MCF 10A (cell line): Measurements from ENCODE around the gene EIF2AK2. TPM values are rescaled to one million over a fixed set of nuclear protein-coding genes. Genes with fewer than 3 reads are reported as not detected.
"Not testable (repeated sequence)": the region's sequence is repeated elsewhere in the genome, so short reads cannot be mapped to it uniquely, and the experiment has no call there.

Source experiments
- Bru-seq: library from RNA; stranded (reverse); fragments of 400-500 nt; gene quantifications from one replicate; lab custom pipeline; 2021; lab: Mats Ljungman, UMichigan
- BruChase-seq, 2 experiments: library from RNA; stranded (reverse); fragments of 400-500 nt; gene quantifications; one replicate each; lab custom pipeline; 2021; lab: Mats Ljungman, UMichigan
- BruUV-seq: library from RNA; stranded (reverse); fragments of 400-500 nt; replicated peaks from 2 replicates; lab custom pipeline; 2021; lab: Mats Ljungman, UMichigan
- CTCF ChIA-PET: fragments of 300-600 bp; sonication (Branson Sonifier 250); formaldehyde crosslinking; extraction: SDS; loops from one replicate; lab custom pipeline; 2021; ENCODE audit warnings: antibody characterized with exemption, inconsistent platforms; lab: Yijun Ruan, JAX
- POLR2A ChIA-PET: fragments of 300-600, 350-650 bp; sonication (Branson Sonifier 250); formaldehyde crosslinking; extraction: SDS; loops from one replicate; lab custom pipeline; 2020; ENCODE audit warnings: antibody characterized with exemption, inconsistent platforms; lab: Yijun Ruan, JAX
- DNase-seq: peaks from one replicate; pipeline ENCODE4 v3.0.0-alpha.2; 2018; ENCODE audit not compliant: unreplicated experiment
- H3K27ac Mint-ChIP-seq: one replicate; pipeline ENCODE4 v1.8.0; 2022; ENCODE audit warnings: mild to moderate bottlenecking, low read depth, mixed read lengths; ENCODE audit not compliant: unreplicated experiment
- H3K27me3 Mint-ChIP-seq: one replicate; pipeline ENCODE4 v1.8.0; 2022; ENCODE audit warnings: mixed read lengths; ENCODE audit not compliant: insufficient read depth, unreplicated experiment
- H3K36me3 Mint-ChIP-seq: one replicate; pipeline ENCODE4 v1.8.0; 2022; ENCODE audit warnings: mild to moderate bottlenecking, moderate library complexity, mixed read lengths; ENCODE audit not compliant: insufficient read depth, unreplicated experiment
- H3K4me1 Mint-ChIP-seq: one replicate; pipeline ENCODE4 v1.8.0; 2022; ENCODE audit warnings: mixed read lengths; ENCODE audit not compliant: insufficient read depth, unreplicated experiment
- H3K4me3 Mint-ChIP-seq: one replicate; pipeline ENCODE4 v1.8.0; 2022; ENCODE audit warnings: mild to moderate bottlenecking, moderate library complexity, mixed read lengths; ENCODE audit not compliant: unreplicated experiment
- H3K9me3 Mint-ChIP-seq: one replicate; pipeline ENCODE4 v1.8.0; 2022; ENCODE audit warnings: mixed read lengths; ENCODE audit not compliant: unreplicated experiment
- CTCF ChIP-seq: fragments of 200-600 bp; IDR thresholded peaks from one replicate; pipeline ENCODE4 v1.8.0; 2022; ENCODE audit warnings: antibody characterized with exemption, mild to moderate bottlenecking; ENCODE audit not compliant: unreplicated experiment
- intact Hi-C: fragments of 100-400 bp; cut with micrococcal nuclease; formaldehyde crosslinking; loops from 2 replicates; pipeline ENCODE4 v1.14.1; 2022
- long read RNA-seq: library from polyadenylated mRNA; stranded (forward); transcript quantifications from one replicate; pipeline ENCODE4 v2.0.0, GENCODE V29; 2022
- total RNA-seq: library from RNA; stranded (reverse); gene quantifications from 2 replicates; pipeline ENCODE4 v1.2.3, GENCODE V29; 2022

The EIF2AK2 gene
- total RNA-seq, result 29.6 and 39.3 TPM in 2 replicates
- percentile 81 among the genes with signal in this experiment for Bru-seq, nascent RNA
- percentile 94 among the genes with signal in this experiment for BruChase-seq, experiment 1, labeled RNA remaining after a 6-hour chase
- BruChase-seq, experiment 2, labeled RNA remaining after a 2-hour chase, result percentile 88 among the genes with signal in this experiment
- long read RNA-seq, full-length matches to known transcripts, result 14 of 40 reads
- long read RNA-seq, partial matches to known transcripts, result 17 of 40 reads
- long read RNA-seq, other reads (novel, unspliced or antisense), result 9 of 40 reads

GRCh38 chr2:37156857-37157714 is at the start of gene EIF2AK2:
Gene EIF2AK2, minus strand, starts transcription at chr2:37156980. Its CDS starts 9,174 bp downstream, at chr2:37147806.
- peaks cover 15% of the 10 kb centered on the region for H3K9me3 Mint-ChIP-seq
- POLR2A ChIA-PET, result interaction anchor here (0.5 to 3.3 kb wide), 11 partner anchors 11 to 114 kb away, joined by 3 to 18 read pairs (median 4); partner anchors contain the start of genes CEBPZ, CEBPZOS, GPATCH11 and HEATR5B
- CTCF ChIA-PET, result interaction anchor here (0.7 to 2.1 kb wide), 4 partner anchors 9 to 12 kb away, joined by 3 to 11 read pairs (median 6); no protein-coding TSS in a partner anchor
- peaks cover 28% of the 10 kb centered on the region for H3K4me1 Mint-ChIP-seq
- peak; percentile 90 for DNase-seq
- peak within 1 kb of the TSS; percentile 84 for H3K4me3 Mint-ChIP-seq
- peaks cover 10% of the 10 kb centered on the region for H3K36me3 Mint-ChIP-seq
- H3K27ac Mint-ChIP-seq, result peak within 1 kb of the TSS; percentile 90
- intact Hi-C loops, result no loop called here
- no peak for TF ChIP-seq CTCF
- TSS peak; percentile 47 for BruUV-seq
- no peaks in the 10 kb centered on the region for H3K27me3 Mint-ChIP-seq

- Mint-ChIP-seq H3K9me3 (peaks cover 25% of the 10 kb centered on the region), H3K27me3 (no peaks in the 10 kb centered on the region), H3K27ac (no peak overlapping the region), H3K4me3 (no peak overlapping the region), H3K36me3 (peaks cover 91% of the 10 kb centered on the region), H3K4me1 (no peaks in the 10 kb centered on the region)
- no peak for TF ChIP-seq CTCF
- CTCF ChIA-PET, result interaction anchor here (0.6 kb wide), 1 partner anchor 1625 kb away, joined by 5 read pairs; no protein-coding TSS in a partner anchor
- no peak for DNase-seq
- intact Hi-C loops, result no loop called here
- POLR2A ChIA-PET, result interaction anchor here (0.9 to 2.2 kb wide), 2 partner anchors 9 to 13 kb away, joined by 3 to 5 read pairs; no protein-coding TSS in a partner anchor
- BruUV-seq, result no TSS peak
These were observed 49.0 kb upstream of the EIF2AK2 start for GRCh38 chr2:37205689-37206341.

GRCh38 chr2:37205071-37205661 is 48.4 kb upstream of the EIF2AK2 start:
- H3K27me3 Mint-ChIP-seq, intact Hi-C loops, CTCF ChIA-PET, DNase-seq, BruUV-seq, H3K4me1 Mint-ChIP-seq, H3K27ac Mint-ChIP-seq, H3K4me3 Mint-ChIP-seq: not testable (repeated sequence)
- POLR2A ChIA-PET, result interaction anchor here (0.7 to 2.2 kb wide), 3 partner anchors 8 to 21 kb away, joined by 3 to 7 read pairs (median 5); no protein-coding TSS in a partner anchor
- Mint-ChIP-seq H3K9me3 (peaks cover 25% of the 10 kb centered on the region), H3K36me3 (peaks cover 91% of the 10 kb centered on the region)

- DNase-seq, result no peak
- Mint-ChIP-seq H3K4me1 (peaks cover 6% of the 10 kb centered on the region), H3K36me3 (peaks cover 87% of the 10 kb centered on the region), H3K27ac (no peak overlapping the region), H3K9me3 (peaks cover 25% of the 10 kb centered on the region), H3K27me3 (no peaks in the 10 kb centered on the region), H3K4me3 (no peak overlapping the region)
- POLR2A ChIA-PET, result interaction anchor here (1.8 kb wide), 1 partner anchor 10 kb away, joined by 7 read pairs; no protein-coding TSS in a partner anchor
- no peak for TF ChIP-seq CTCF
- BruUV-seq, result no TSS peak
- CTCF ChIA-PET, result interaction anchor here (0.6 to 1.0 kb wide), 2 partner anchors 17 to 807 kb away, joined by 3 to 4 read pairs; no protein-coding TSS in a partner anchor
- intact Hi-C loops, result no loop called here
These were observed 46.9 kb upstream of the EIF2AK2 start for GRCh38 chr2:37203708-37204107.
